Mesothelial cell of epicardium (in vitro differentiated cells): ENCODE data around the gene PPIH. TPM values are rescaled to one million over a fixed set of nuclear protein-coding genes. Genes with fewer than 3 reads are reported as not detected.
"Not testable (repeated sequence)": the region's sequence is repeated elsewhere in the genome, so short reads cannot be mapped to it uniquely, and the experiment has no call there.

ENCODE experiments used
- DNase-seq, 2 experiments: peaks; one replicate each; pipeline ENCODE4 v3.0.0; 2021; ENCODE audit warnings: low spot score in 2 of 2; ENCODE audit not compliant: unreplicated experiment in 2 of 2
- H3K27ac Mint-ChIP-seq: 2 replicates; pipeline ENCODE4 v1.8.0; 2021; ENCODE audit warnings: mixed read lengths
- H3K27me3 Mint-ChIP-seq: 2 replicates; pipeline ENCODE4 v1.8.0; 2021; ENCODE audit warnings: low read depth, mixed read lengths
- H3K36me3 Mint-ChIP-seq: 2 replicates; pipeline ENCODE4 v1.8.0; 2021; ENCODE audit warnings: mixed read lengths
- H3K4me1 Mint-ChIP-seq: 2 replicates; pipeline ENCODE4 v1.8.0; 2021; ENCODE audit warnings: mixed read lengths
- H3K4me3 Mint-ChIP-seq: 2 replicates; pipeline ENCODE4 v1.8.0; 2021; ENCODE audit warnings: mild to moderate bottlenecking, moderate library complexity, mixed read lengths
- H3K9me3 Mint-ChIP-seq: 2 replicates; pipeline ENCODE4 v1.8.0; 2021; ENCODE audit warnings: mixed read lengths
- total RNA-seq: library from RNA; stranded (reverse); gene quantifications from 3 replicates; pipeline ENCODE4 v1.2.1, GENCODE V29; 2021
- TF ChIP-seq, protein P1 (sequence below): fragments of 200-600 bp; sonication (generic); IDR thresholded peaks from one replicate; pipeline ENCODE4 v1.5.0; 2021; ENCODE audit warnings: antibody characterized with exemption; ENCODE audit not compliant: unreplicated experiment

PPIH gene
- total RNA-seq: 42.5 to 44.1 TPM (median 43.3 TPM) in 3 replicates

DNA sequence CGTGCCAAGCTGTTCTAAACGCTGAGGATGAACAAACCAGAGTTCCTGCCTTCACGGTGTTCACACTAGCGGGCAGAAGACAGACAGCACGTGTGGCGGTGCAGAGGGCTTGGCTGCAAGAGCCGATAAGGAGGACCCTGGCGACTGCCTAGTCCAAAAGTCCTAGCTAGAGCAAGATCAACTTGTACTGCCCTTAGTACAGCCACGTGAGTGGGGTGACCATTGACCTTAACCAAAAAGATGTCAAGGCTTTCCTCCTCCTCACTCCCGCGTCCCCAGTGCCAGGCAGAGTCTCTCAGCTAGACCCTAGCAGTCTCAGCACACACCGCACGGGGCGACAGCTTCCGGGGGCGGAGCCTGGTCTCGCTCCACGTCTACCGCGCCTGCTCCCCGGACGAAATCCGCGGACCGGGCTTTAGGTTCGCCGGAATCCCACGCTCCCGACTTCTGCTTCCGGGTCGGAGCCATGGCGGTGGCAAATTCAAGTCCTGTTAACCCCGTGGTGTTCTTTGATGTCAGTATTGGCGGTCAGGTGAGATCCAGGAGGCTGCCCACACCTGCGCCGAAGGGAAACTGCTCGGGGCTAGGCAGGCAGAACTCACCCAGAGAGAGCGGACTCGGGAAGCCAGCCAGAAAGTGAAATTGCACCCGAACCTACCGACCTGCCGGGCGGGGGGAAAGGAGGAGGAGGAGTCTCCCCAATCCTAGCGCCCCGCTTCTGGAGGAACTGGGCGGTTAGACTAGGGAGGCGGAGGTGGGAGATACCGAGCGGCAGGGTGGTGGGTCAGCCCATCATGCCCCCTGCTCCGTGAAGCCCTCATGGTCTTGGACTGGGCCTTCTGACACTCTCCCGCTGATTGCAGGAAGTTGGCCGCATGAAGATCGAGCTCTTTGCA is at the start of gene PPIH:
Gene PPIH (plus strand): TSS at position 443 of the 896 bp plus-strand sequence. CDS start 24 bp downstream, at position 467.
- Mint-ChIP-seq H3K4me1 (peaks cover 25% of the 10 kb centered on the region), H3K9me3 (no peaks in the 10 kb centered on the region), H3K27ac (peak within 1 kb of the TSS; percentile 98), H3K36me3 (peaks cover 6% of the 10 kb centered on the region), H3K4me3 (peak within 1 kb of the TSS; percentile 100), H3K27me3 (peaks cover 7% of the 10 kb centered on the region)
- DNase-seq: peak; percentile 86 to 94
- TF ChIP-seq, protein P1, sequence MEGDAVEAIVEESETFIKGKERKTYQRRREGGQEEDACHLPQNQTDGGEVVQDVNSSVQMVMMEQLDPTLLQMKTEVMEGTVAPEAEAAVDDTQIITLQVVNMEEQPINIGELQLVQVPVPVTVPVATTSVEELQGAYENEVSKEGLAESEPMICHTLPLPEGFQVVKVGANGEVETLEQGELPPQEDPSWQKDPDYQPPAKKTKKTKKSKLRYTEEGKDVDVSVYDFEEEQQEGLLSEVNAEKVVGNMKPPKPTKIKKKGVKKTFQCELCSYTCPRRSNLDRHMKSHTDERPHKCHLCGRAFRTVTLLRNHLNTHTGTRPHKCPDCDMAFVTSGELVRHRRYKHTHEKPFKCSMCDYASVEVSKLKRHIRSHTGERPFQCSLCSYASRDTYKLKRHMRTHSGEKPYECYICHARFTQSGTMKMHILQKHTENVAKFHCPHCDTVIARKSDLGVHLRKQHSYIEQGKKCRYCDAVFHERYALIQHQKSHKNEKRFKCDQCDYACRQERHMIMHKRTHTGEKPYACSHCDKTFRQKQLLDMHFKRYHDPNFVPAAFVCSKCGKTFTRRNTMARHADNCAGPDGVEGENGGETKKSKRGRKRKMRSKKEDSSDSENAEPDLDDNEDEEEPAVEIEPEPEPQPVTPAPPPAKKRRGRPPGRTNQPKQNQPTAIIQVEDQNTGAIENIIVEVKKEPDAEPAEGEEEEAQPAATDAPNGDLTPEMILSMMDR: no peak

DNA sequence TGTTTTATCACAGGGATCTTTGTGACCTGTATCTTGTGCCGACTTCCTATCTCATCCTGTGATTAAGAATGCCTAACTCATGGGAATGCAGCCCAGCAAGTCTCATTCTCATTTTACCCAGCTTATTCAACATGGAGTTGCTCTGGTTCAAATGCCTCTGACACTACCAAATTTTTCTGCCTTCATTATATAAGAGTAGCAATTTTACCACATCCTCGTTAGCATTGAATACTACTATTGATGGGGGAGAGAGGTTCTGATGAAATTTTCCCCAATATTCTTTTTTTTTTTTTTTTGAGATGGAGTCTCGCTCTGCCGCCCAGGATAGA is 44.5 kb upstream of the PPIH start:
- Mint-ChIP-seq H3K27ac (no peak overlapping the region), H3K4me1 (peaks cover 3% of the 10 kb centered on the region), H3K36me3 (no peaks in the 10 kb centered on the region), H3K4me3 (no peak overlapping the region), H3K27me3 (no peaks in the 10 kb centered on the region), H3K9me3 (no peaks in the 10 kb centered on the region)
- TF ChIP-seq, protein P1: no peak
- no peak for DNase-seq

DNA sequence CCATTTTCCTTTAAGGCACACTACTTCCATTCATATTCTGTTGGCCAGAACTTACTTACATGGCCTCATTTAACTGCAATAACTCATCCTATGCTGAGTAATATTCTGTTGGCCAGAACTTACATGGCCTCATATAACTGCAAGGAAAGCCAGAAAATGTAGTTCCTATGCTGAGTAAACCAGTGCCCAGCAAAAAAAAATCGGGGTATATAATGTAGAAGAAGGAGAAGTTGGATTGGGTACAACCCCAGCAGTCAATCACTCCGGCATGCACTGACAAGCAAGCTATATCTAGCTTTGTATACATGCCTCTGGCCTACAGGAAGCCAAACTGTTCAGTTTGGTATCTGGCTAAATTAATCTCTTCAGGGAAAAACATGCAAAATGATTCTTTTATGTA is 39.4 kb upstream of the PPIH start:
- DNase-seq: no peak
- TF ChIP-seq, protein P1: no peak
- Mint-ChIP-seq H3K9me3 (peaks cover 4% of the 10 kb centered on the region), H3K4me1 (peaks cover 21% of the 10 kb centered on the region), H3K36me3 (no peaks in the 10 kb centered on the region), H3K4me3 (no peak overlapping the region), H3K27me3 (peaks cover 10% of the 10 kb centered on the region), H3K27ac (peak overlapping the region; percentile 51)

DNA sequence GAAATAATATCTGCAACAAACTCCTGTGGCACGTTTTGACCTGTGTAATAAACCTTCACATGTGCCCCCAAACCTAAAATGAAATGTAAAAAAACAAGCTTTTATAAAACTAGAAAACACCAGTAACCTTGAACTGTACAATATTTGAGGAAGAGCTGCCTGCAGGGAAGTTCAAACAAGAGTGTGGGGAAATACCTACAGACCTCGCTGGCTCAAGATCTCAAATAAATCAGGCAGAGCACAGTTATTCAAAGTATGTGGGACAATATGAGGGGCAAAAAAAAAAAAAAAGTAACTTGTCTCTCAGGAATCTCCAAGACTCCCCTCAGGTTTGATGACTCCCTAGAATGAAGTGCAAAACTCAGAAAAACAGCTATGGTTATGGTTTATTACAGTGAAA is 37.9 kb upstream of the PPIH start:
- Mint-ChIP-seq H3K4me1 (peaks cover 21% of the 10 kb centered on the region), H3K4me3 (no peak overlapping the region), H3K27me3 (peaks cover 21% of the 10 kb centered on the region), H3K9me3 (peaks cover 15% of the 10 kb centered on the region), H3K36me3 (peaks cover 2% of the 10 kb centered on the region), H3K27ac (peak overlapping the region; percentile 80)
- DNase-seq: no peak
- TF ChIP-seq, protein P1: no peak

DNA sequence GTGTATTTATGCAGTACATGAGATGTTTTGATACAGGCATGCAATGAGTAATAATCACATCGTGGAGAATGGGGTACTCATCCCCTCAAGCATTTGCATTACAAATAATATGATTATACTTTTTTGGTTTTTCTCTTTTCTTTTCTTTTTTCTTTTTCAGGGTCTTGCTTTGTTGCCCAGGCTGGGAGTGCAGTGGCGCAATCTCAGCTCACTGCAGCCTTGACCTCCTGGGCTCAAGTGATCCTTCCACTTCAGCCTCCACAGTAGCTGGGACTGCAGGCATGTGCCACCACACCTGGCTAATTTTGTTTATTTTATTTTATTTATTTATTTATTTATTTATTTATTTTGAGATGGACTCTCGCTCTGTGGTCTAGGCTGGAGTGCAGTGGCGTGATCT is 37.0 kb upstream of the PPIH start:
- H3K4me1 Mint-ChIP-seq: peaks cover 21% of the 10 kb centered on the region
- not testable (repeated sequence) for H3K27ac Mint-ChIP-seq, H3K4me3 Mint-ChIP-seq, DNase-seq, H3K36me3 Mint-ChIP-seq
- peaks cover 21% of the 10 kb centered on the region for H3K9me3 Mint-ChIP-seq
- H3K27me3 Mint-ChIP-seq: peaks cover 26% of the 10 kb centered on the region

DNA sequence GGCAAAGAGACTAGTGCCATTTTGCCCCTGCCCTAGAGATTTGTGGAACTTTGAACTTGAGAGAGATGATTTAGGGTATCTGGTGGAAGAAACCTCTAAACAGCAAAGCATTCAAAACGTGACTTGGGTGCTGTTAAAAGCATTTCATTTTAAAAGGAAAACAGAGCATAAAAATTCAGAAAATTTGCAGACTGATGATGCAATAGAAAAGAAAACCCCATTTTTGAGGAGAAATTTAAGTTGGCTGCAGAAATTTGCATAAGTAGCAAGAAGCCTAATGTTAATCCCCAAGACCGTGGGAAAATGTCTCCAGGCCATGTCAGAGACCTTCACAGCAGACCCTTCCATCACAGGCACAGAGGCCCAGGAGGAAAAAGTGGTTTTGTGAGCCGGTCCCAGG is 31.0 kb upstream of the PPIH start:
- H3K36me3 Mint-ChIP-seq, H3K27ac Mint-ChIP-seq, DNase-seq, H3K4me3 Mint-ChIP-seq, H3K4me1 Mint-ChIP-seq: not testable (repeated sequence)
- Mint-ChIP-seq H3K27me3 (peaks cover 31% of the 10 kb centered on the region), H3K9me3 (peaks cover 27% of the 10 kb centered on the region)
